Thyroid gland (tissue), 4 donors: ENCODE data around the gene RPS6KC1. TPM values are rescaled to one million over a fixed set of nuclear protein-coding genes. Genes with fewer than 3 reads are reported as not detected.
"Not testable (repeated sequence)": the region's sequence is repeated elsewhere in the genome, so short reads cannot be mapped to it uniquely, and the experiment has no call there.

Experiments used
- DNase-seq, 2 donors: peaks; one replicate each; pipeline ENCODE4 v3.0.0-alpha.2; 2019
- H3K27ac ChIP-seq, 3 donors: fragments of 200-600 bp; sonication (generic); 1 replicate in 2 of 3; 2 replicates in 1 of 3; pipeline ENCODE4 v1.5.1; 2016 to 2019; ENCODE audit warnings: mild to moderate bottlenecking in 1 of 3, moderate library complexity in 1 of 3
- H3K27me3 ChIP-seq: fragments of 200-600 bp; sonication (generic); one replicate; pipeline ENCODE4 v1.5.1; 2019
- H3K36me3 ChIP-seq, 2 donors: fragments of 200-600 bp; sonication (generic); one replicate each; pipeline ENCODE4 v1.5.1; 2016 to 2019
- H3K4me1 ChIP-seq, 2 donors: fragments of 200-600 bp; sonication (generic); one replicate each; pipeline ENCODE4 v1.5.1; 2017 to 2019
- H3K4me3 ChIP-seq, 3 donors: fragments of 200-600 bp; sonication (generic); replicated peaks in 1 of 3; 1 replicate in 2 of 3; 2 replicates in 1 of 3; pipeline ENCODE4 v1.5.1; 2016; ENCODE audit warnings: mild to moderate bottlenecking in 1 of 3
- H3K9me3 ChIP-seq: fragments of 200-600 bp; sonication (generic); one replicate; pipeline ENCODE4 v1.5.1; 2017
- CTCF ChIP-seq, 6 experiments: fragments of 200-600 bp in 3 of 6; fragments of 450-650 bp in 3 of 6; sonication (generic) in 3 of 6; IDR thresholded peaks; one replicate each; pipeline ENCODE4 v1.5.1; 2016 to 2019; ENCODE audit warnings: antibody characterized with exemption in 6 of 6, mild to moderate bottlenecking in 2 of 6, inconsistent platforms in 1 of 6, moderate library complexity in 1 of 6
- POLR2A ChIP-seq, 2 donors: fragments of 450-650 bp; IDR thresholded peaks; one replicate each; pipeline ENCODE4 v1.6.1; 2017; ENCODE audit warnings: antibody characterized with exemption in 2 of 2, mild to moderate bottlenecking in 2 of 2, moderate library complexity in 1 of 2
- WGBS, 2 donors: methylation state at CpG; one replicate each; pipeline ENCODE4 v1.1.5; 2017; 5-methylcytosine and 5-hydroxymethylcytosine counted together
- intact Hi-C: fragments of 100-400 bp; cut with DNase I; formaldehyde crosslinking; loops from one replicate; pipeline ENCODE4 v1.15.1; 2023
- total RNA-seq, 4 donors: library from RNA; depleted of rRNA; stranded (reverse); fragments of >200 nt; gene quantifications; one replicate each; pipeline ENCODE4 v1.2.3, GENCODE V29; 2016

The RPS6KC1 gene
- total RNA-seq, 4 donors from 2014 or later: 20.3 to 29.9 (median 22.1) TPM

GRCh38 chr1:213095467-213095866, 44.4 kb downstream of the RPS6KC1 start:
- intact Hi-C loops: no loop called here
- no peak overlapping the region for H3K27ac ChIP-seq

GRCh38 chr1:213099682-213100399, 48.8 kb downstream of the RPS6KC1 start:
- 72 to 81% methylated on average over 4 of the region's 4 CpGs for WGBS, 2 donors
- Histone ChIP-seq H3K4me3 (no peak overlapping the region), H3K9me3 (no peaks in the 10 kb centered on the region), H3K4me1 (no peaks in the 10 kb centered on the region), H3K27me3 (no peaks in the 10 kb centered on the region), H3K36me3 (no peaks in the 10 kb centered on the region), H3K27ac (no peak overlapping the region)
- no peak for DNase-seq
- TF ChIP-seq CTCF (IDR thresholded peaks at IDR 0.05): no peak
- TF ChIP-seq POLR2A (IDR thresholded peaks at IDR 0.05): no peak
- intact Hi-C loops: no loop called here

More at GRCh38 chr1:213095467-213095866, 44.4 kb downstream of the RPS6KC1 start:
- Histone ChIP-seq H3K36me3 (no peaks in the 10 kb centered on the region), H3K4me3 (no peak overlapping the region), H3K9me3 (no peaks in the 10 kb centered on the region), H3K27me3 (no peaks in the 10 kb centered on the region), H3K4me1 (no peaks in the 10 kb centered on the region)
- TF ChIP-seq POLR2A (IDR thresholded peaks at IDR 0.05) (no peak), CTCF (IDR thresholded peaks at IDR 0.05) (no peak)
- no peak for DNase-seq
- 93 to 100% methylated on average over 1 of the region's 1 CpG for WGBS, 2 donors

GRCh38 chr1:213100565-213100964, 49.5 kb downstream of the RPS6KC1 start:
- H3K4me1 ChIP-seq, H3K9me3 ChIP-seq, H3K27ac ChIP-seq, H3K36me3 ChIP-seq, H3K27me3 ChIP-seq, DNase-seq, intact Hi-C loops, H3K4me3 ChIP-seq: not testable (repeated sequence)
- 98 to 99% methylated on average over 4 of the region's 4 CpGs for WGBS, 2 donors

- WGBS, 2 donors: 89 to 93% methylated on average over 5 of the region's 5 CpGs
- TF ChIP-seq CTCF (IDR thresholded peaks at IDR 0.05) (no peak), POLR2A (IDR thresholded peaks at IDR 0.05) (no peak)
- no peaks in the 10 kb centered on the region for H3K9me3 ChIP-seq
- H3K27ac ChIP-seq: no peak overlapping the region
- H3K4me3 ChIP-seq: no peak overlapping the region
- no peaks in the 10 kb centered on the region for H3K36me3 ChIP-seq
- DNase-seq: no peak
- no peaks in the 10 kb centered on the region for H3K27me3 ChIP-seq
- H3K4me1 ChIP-seq: no peaks in the 10 kb centered on the region
- intact Hi-C loops: no loop called here
These were observed 52.6 kb downstream of the RPS6KC1 start for GRCh38 chr1:213103377-213104306.

- Histone ChIP-seq H3K9me3 (no peaks in the 10 kb centered on the region), H3K27me3 (no peaks in the 10 kb centered on the region), H3K4me1 (no peaks in the 10 kb centered on the region), H3K36me3 (no peaks in the 10 kb centered on the region), H3K27ac (no peak overlapping the region), H3K4me3 (no peak overlapping the region)
- intact Hi-C loops: no loop called here
- no peak for TF ChIP-seq POLR2A (IDR thresholded peaks at IDR 0.05)
- TF ChIP-seq CTCF (IDR thresholded peaks at IDR 0.05): no peak
- no peak for DNase-seq
- 92 to 95% methylated on average over 2 of the region's 2 CpGs for WGBS, 2 donors
These were observed 53.6 kb downstream of the RPS6KC1 start for GRCh38 chr1:213104604-213105003.
